Measurements from ENCODE around the gene UVSSA. TPM values are rescaled to one million over a fixed set of nuclear protein-coding genes. Genes with fewer than 3 reads are reported as not detected.
"Not testable (repeated sequence)": the region's sequence is repeated elsewhere in the genome, so short reads cannot be mapped to it uniquely, and the experiment has no call there.

Gene UVSSA
- total RNA-seq, 4 donors from 2014 or later, result 8.5 to 13.2 (median 12.3) TPM

DNA sequence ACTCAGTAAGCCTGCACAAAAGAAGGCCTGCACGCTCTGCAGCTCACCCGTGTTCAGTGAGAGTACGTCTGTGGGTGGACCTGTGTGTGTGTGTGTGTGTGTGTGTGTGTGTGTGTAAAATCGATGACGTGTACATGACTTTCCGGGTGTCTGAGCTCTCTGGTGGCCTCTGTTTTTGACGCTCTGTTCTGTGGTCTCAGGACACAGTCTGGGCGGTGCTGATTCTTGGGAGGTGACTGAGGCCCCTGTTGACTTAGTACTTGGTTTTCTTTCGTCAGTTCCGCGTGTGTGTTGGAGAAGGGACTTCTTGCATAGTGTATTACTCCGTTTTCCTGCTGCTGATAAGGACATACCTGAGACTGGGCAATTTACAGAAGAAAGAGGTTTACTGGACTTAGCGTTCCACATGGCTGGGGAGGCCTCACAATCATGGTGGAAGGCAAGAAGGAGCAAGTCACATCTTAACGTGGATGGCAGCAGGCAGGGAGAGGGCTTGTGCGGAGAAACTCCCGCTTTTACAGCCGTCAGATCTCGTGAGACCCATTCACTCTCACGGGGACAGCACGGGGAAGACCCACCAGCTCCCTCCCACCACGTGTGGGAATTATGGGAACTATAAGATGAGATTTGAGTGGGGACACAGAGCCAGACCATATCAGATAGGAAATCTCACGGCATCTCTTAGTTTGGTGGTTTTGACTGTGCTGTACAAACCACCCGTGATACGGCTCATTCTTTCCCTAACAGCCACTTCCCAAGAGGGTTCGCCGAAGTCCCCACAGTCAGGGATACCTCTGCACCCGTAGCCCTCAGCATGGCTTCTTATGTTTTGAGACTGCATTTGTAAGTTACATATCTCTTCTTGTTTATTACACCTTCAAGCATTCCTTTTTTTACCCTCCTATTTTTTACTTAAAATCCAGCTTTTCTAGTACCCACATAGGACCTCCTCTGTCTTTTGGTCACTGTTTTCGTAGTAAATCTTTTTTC, 24.5 kb downstream of the UVSSA start:
- ATAC-seq (no peak), DNase-seq (peak in 1 of 2 donors; percentile 8)
- Histone ChIP-seq H3K4me1 (no peaks in the 10 kb centered on the region), H3K27me3 (no peaks in the 10 kb centered on the region), H3K36me3 (peaks cover 0 to 13% of the 10 kb centered on the region in 2 donors), H3K27ac (no peak overlapping the region), H3K4me3 (no peak overlapping the region), H3K9me3 (no peaks in the 10 kb centered on the region)
- TF ChIP-seq, protein P1, sequence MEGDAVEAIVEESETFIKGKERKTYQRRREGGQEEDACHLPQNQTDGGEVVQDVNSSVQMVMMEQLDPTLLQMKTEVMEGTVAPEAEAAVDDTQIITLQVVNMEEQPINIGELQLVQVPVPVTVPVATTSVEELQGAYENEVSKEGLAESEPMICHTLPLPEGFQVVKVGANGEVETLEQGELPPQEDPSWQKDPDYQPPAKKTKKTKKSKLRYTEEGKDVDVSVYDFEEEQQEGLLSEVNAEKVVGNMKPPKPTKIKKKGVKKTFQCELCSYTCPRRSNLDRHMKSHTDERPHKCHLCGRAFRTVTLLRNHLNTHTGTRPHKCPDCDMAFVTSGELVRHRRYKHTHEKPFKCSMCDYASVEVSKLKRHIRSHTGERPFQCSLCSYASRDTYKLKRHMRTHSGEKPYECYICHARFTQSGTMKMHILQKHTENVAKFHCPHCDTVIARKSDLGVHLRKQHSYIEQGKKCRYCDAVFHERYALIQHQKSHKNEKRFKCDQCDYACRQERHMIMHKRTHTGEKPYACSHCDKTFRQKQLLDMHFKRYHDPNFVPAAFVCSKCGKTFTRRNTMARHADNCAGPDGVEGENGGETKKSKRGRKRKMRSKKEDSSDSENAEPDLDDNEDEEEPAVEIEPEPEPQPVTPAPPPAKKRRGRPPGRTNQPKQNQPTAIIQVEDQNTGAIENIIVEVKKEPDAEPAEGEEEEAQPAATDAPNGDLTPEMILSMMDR (IDR thresholded peaks at IDR 0.05 in 4 of 5, conservative IDR thresholded peaks at IDR 0.05 in 1 of 5), result no peak
- no peak for TF ChIP-seq POLR2A (IDR thresholded peaks at IDR 0.05)
- intact Hi-C loops (cut with DNase I; ENCODE audit: low total_unique reads) (no loop called here), in situ Hi-C loops (cut with MboI; ENCODE audit: low sequenced_read_pairs in 4 of 4) (loop anchor here in 3 of 4 donors (25.0 kb wide), 2 partner anchors 234 to 266 kb away; no protein-coding TSS in a partner anchor)

GRCh38 chr4:1372576-1372975, 25.6 kb downstream of the UVSSA start:
- DNase-seq; intact Hi-C loops (cut with DNase I; ENCODE audit: low total_unique reads); ATAC-seq; H3K27ac ChIP-seq; H3K9me3 ChIP-seq; H3K4me3 ChIP-seq; H3K27me3 ChIP-seq; H3K36me3 ChIP-seq; H3K4me1 ChIP-seq: not testable (repeated sequence)
- in situ Hi-C loops (cut with MboI; ENCODE audit: low sequenced_read_pairs in 4 of 4), result loop anchor here in 3 of 4 donors (25.0 kb wide), 2 partner anchors 235 to 265 kb away; no protein-coding TSS in a partner anchor

GRCh38 chr4:1373892-1374705, 27.1 kb downstream of the UVSSA start:
- peaks cover 0 to 7% of the 10 kb centered on the region in 2 donors for H3K36me3 ChIP-seq
- H3K4me1 ChIP-seq, result no peaks in the 10 kb centered on the region
- no peak overlapping the region for H3K27ac ChIP-seq
- no peaks in the 10 kb centered on the region for H3K9me3 ChIP-seq
- no peak for ATAC-seq
- DNase-seq, result peak in 1 of 2 donors; percentile 9
- intact Hi-C loops (cut with DNase I; ENCODE audit: low total_unique reads) (no loop called here), in situ Hi-C loops (cut with MboI; ENCODE audit: low sequenced_read_pairs in 4 of 4) (loop anchor here in 3 of 4 donors (25.0 kb wide), 2 partner anchors 237 to 263 kb away; no protein-coding TSS in a partner anchor)
- no peaks in the 10 kb centered on the region for H3K27me3 ChIP-seq
- H3K4me3 ChIP-seq, result no peak overlapping the region
- no peak for TF ChIP-seq POLR2A (IDR thresholded peaks at IDR 0.05)
- TF ChIP-seq, protein P1 (IDR thresholded peaks at IDR 0.05 in 4 of 5, conservative IDR thresholded peaks at IDR 0.05 in 1 of 5), result no peak

- Histone ChIP-seq H3K27ac (no peak overlapping the region), H3K36me3 (peaks cover 0 to 7% of the 10 kb centered on the region in 2 donors), H3K4me3 (no peak overlapping the region), H3K27me3 (no peaks in the 10 kb centered on the region), H3K9me3 (no peaks in the 10 kb centered on the region), H3K4me1 (no peaks in the 10 kb centered on the region)
- no peak for ATAC-seq
- no peak for TF ChIP-seq POLR2A (IDR thresholded peaks at IDR 0.05)
- TF ChIP-seq, protein P1 (IDR thresholded peaks at IDR 0.05 in 4 of 5, conservative IDR thresholded peaks at IDR 0.05 in 1 of 5), result no peak
- in situ Hi-C loops (cut with MboI; ENCODE audit: low sequenced_read_pairs in 4 of 4), result loop anchor here in 3 of 4 donors (25.0 kb wide), 2 partner anchors 237 to 263 kb away; no protein-coding TSS in a partner anchor
- intact Hi-C loops (cut with DNase I; ENCODE audit: low total_unique reads), result no loop called here
- no peak for DNase-seq
Observed at GRCh38 chr4:1374706-1375045, 27.7 kb downstream of the UVSSA start.

Measured in gastrocnemius medialis (tissue), 4 donors.